Measurements from ENCODE around the gene ZNF177.

Gene ZNF177

DNA sequence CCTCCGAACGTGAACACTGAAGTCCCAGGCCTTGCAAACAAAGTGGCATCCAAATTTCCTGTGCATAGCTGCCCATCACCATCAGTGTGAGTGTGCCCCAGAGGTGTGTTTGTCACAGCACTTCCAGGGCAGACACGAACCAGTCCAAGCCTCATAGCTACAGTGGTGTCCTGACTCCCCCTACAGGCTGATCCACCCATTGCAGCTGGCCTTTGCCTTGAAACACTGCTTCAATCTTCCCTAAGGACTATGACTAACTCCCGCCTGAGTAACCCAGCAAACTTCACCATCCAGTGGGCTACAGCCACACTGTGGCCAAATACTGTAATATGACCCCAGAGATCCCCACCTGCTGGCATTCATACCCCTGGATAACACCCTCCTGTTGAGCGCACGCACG lies 68.7 kb downstream of the ZNF177 start:
- no peak for DNase-seq

Data from NCI-H1105 (cell line).